MM.1S (cell line): ENCODE data around the gene MTHFR.

Source experiments
- CTCF ChIP-seq: fragments of 300-600 bp; sonication (generic); IDR thresholded peaks from 2 replicates; pipeline ENCODE4 v1.5.1; 2016; ENCODE audit warnings: antibody characterized with exemption, low read length, mixed read lengths
- EZH2phosphoT487 ChIP-seq: fragments of 300-600 bp; sonication (generic); IDR thresholded peaks from 2 replicates; pipeline ENCODE4 v1.6.1; 2018; ENCODE audit warnings: antibody characterized with exemption, low read length

GRCh38 chr1:11806307-11806936, 658 bp upstream of the MTHFR start:
- TF ChIP-seq CTCF (no peak), EZH2phosphoT487 (no peak)
